ENCODE measurements around the gene LIPH.

Gene LIPH

GRCh38 chr3:185488465-185488864 is 63.9 kb downstream of the LIPH start:
- H3K4me1 ChIP-seq (ENCODE audit: insufficient read depth, low read length, poor library complexity, severe bottlenecking), result peaks cover 7% of the 10 kb centered on the region
- no peak overlapping the region for H3K4me2 ChIP-seq (ENCODE audit: low read depth, low read length, poor library complexity, severe bottlenecking)
- H3K9me3 ChIP-seq (ENCODE audit: insufficient read depth, low read depth, low read length), result no peaks in the 10 kb centered on the region
- TF ChIP-seq EZH2phosphoT487 (IDR thresholded peaks at IDR 0.05; ENCODE audit: borderline replicate concordance) (no peak), CTCF (conservative IDR thresholded peaks at IDR 0.05; ENCODE audit: low read length) (no peak)
- H3K36me3 ChIP-seq (ENCODE audit: insufficient read depth, low read length), result peaks cover 17% of the 10 kb centered on the region; the same call in 1 of the 2 replicates
- no peaks in the 10 kb centered on the region for H3K9me2 ChIP-seq (replicated peaks; ENCODE audit: low read depth, low read length)
- H4K20me1 ChIP-seq (ENCODE audit: insufficient read depth, low read length, poor library complexity, severe bottlenecking), result no peaks in the 10 kb centered on the region
- no peaks in the 10 kb centered on the region for H3K79me2 ChIP-seq (ENCODE audit: insufficient read depth, low read length)
- no peak overlapping the region for H3K4me3 ChIP-seq (ENCODE audit: low read length, poor library complexity, severe bottlenecking)
- H2AFZ ChIP-seq (ENCODE audit: low read length), result no peak overlapping the region
- no peaks in the 10 kb centered on the region for H3F3A ChIP-seq (ENCODE audit: low read depth)
- H3K27me3 ChIP-seq (ENCODE audit: insufficient read depth, low read length, poor library complexity, severe bottlenecking), result no peaks in the 10 kb centered on the region
- H3K9ac ChIP-seq (ENCODE audit: low read depth, low read length, poor library complexity, severe bottlenecking), result no peak overlapping the region

GRCh38 chr3:185486394-185486793 is 66.0 kb downstream of the LIPH start:
- H3K27me3 ChIP-seq (ENCODE audit: insufficient read depth, low read length, poor library complexity, severe bottlenecking), result no peaks in the 10 kb centered on the region
- H3K4me2 ChIP-seq (ENCODE audit: low read depth, low read length, poor library complexity, severe bottlenecking), result no peak overlapping the region
- no peak overlapping the region for H2AFZ ChIP-seq (ENCODE audit: low read length)
- H3K9me2 ChIP-seq (replicated peaks; ENCODE audit: low read depth, low read length), result no peaks in the 10 kb centered on the region
- no peaks in the 10 kb centered on the region for H3K9me3 ChIP-seq (ENCODE audit: insufficient read depth, low read depth, low read length)
- H3F3A ChIP-seq (ENCODE audit: low read depth), result no peaks in the 10 kb centered on the region
- H3K4me1 ChIP-seq (ENCODE audit: insufficient read depth, low read length, poor library complexity, severe bottlenecking), result peaks cover 7% of the 10 kb centered on the region
- H4K20me1 ChIP-seq (ENCODE audit: insufficient read depth, low read length, poor library complexity, severe bottlenecking), result no peaks in the 10 kb centered on the region
- no peak for TF ChIP-seq CTCF (conservative IDR thresholded peaks at IDR 0.05; ENCODE audit: low read length)
- no peak overlapping the region for H3K4me3 ChIP-seq (ENCODE audit: low read length, poor library complexity, severe bottlenecking)
- no peak overlapping the region for H3K9ac ChIP-seq (ENCODE audit: low read depth, low read length, poor library complexity, severe bottlenecking)
- H3K79me2 ChIP-seq (ENCODE audit: insufficient read depth, low read length), result no peaks in the 10 kb centered on the region
- H3K36me3 ChIP-seq (ENCODE audit: insufficient read depth, low read length), result peaks cover 17% of the 10 kb centered on the region; the same call in 1 of the 2 replicates

DNA sequence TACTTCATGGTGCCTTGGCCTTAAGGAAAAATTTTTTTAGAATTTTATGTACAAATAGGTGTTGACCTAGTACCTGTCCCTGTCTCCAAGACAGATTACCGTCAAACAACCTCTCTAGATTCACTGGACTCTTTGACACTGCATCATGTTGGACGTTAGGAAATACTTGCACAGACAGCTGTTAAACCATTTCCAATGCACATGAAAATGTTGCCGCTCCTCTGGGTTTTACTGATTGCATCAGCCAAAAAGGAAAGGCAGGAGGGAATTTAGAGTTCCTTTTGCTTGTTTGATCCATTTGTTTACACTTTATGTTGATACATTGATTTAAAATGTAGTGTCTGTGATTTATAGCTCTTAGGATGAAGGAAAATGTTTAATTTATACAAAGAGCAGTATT is 68.1 kb downstream of the LIPH start:
- Histone ChIP-seq H3K36me3 (ENCODE audit: insufficient read depth, low read length) (peaks cover 9% of the 10 kb centered on the region; the same call in 1 of the 2 replicates), H3K9me3 (ENCODE audit: insufficient read depth, low read depth, low read length) (no peaks in the 10 kb centered on the region), H3K4me2 (ENCODE audit: low read depth, low read length, poor library complexity, severe bottlenecking) (no peak overlapping the region), H2AFZ (ENCODE audit: low read length) (no peak overlapping the region), H3K4me1 (ENCODE audit: insufficient read depth, low read length, poor library complexity, severe bottlenecking) (peaks cover 7% of the 10 kb centered on the region), H3F3A (ENCODE audit: low read depth) (no peaks in the 10 kb centered on the region), H3K9ac (ENCODE audit: low read depth, low read length, poor library complexity, severe bottlenecking) (no peak overlapping the region), H3K79me2 (ENCODE audit: insufficient read depth, low read length) (no peaks in the 10 kb centered on the region), H3K27me3 (ENCODE audit: insufficient read depth, low read length, poor library complexity, severe bottlenecking) (no peaks in the 10 kb centered on the region), H3K9me2 (replicated peaks; ENCODE audit: low read depth, low read length) (no peaks in the 10 kb centered on the region), H4K20me1 (ENCODE audit: insufficient read depth, low read length, poor library complexity, severe bottlenecking) (no peaks in the 10 kb centered on the region), H3K4me3 (ENCODE audit: low read length, poor library complexity, severe bottlenecking) (no peak overlapping the region)
- no peak for TF ChIP-seq CTCF (conservative IDR thresholded peaks at IDR 0.05; ENCODE audit: low read length)
- TF ChIP-seq EZH2phosphoT487 (IDR thresholded peaks at IDR 0.05; ENCODE audit: borderline replicate concordance), result no peak
